HepG2 (cell line): ENCODE data around the gene ATP1A1. TPM values are rescaled to one million over a fixed set of nuclear protein-coding genes. Genes with fewer than 3 reads are reported as not detected.

Source experiments
- ATAC-seq: fragments of 200-7000 bp; cut with Tn5 transposase; 3 replicates; pipeline ENCODE4 v1.9.1; 2020; ENCODE audit warnings: mild to moderate bottlenecking, moderate library complexity
- BruUV-seq: library from RNA; stranded (reverse); fragments of 400-500 nt; replicated peaks from 2 replicates; lab custom pipeline; 2021; lab: Mats Ljungman, UMichigan
- CTCF ChIA-PET: fragments of 300-600 bp; formaldehyde crosslinking; extraction: SDS; loops from one replicate; lab custom pipeline; 2021; ENCODE audit warnings: low total read pairs, inconsistent platforms, low intra/inter-chr PET ratio; lab: Yijun Ruan, JAX
- POLR2A ChIA-PET: fragments of 350-600 bp; sonication (Branson Sonifier 250); formaldehyde crosslinking; loops from one replicate; lab custom pipeline; 2020; ENCODE audit warnings: antibody characterized with exemption, inconsistent platforms; lab: Yijun Ruan, JAX
- DNase-seq: peaks from one replicate; pipeline ENCODE4 v3.0.0-alpha.2; 2015; ENCODE audit warnings: low spot score
- FAIRE-seq: peaks from 3 replicates; lab custom pipeline; 2011; peaks lifted over from hg19 to GRCh38; lab: Jason Lieb, UNC
- H2AFZ ChIP-seq: one replicate; pipeline ENCODE4 v1.6.1; 2011; ENCODE audit warnings: low read length, inconsistent platforms
- H3K27ac ChIP-seq: fragments of 300-600 bp; 3 replicates; pipeline ENCODE4 v1.8.0; 2011; ENCODE audit warnings: mixed run types, mild to moderate bottlenecking, mixed read lengths, low read length, inconsistent platforms; ENCODE audit not compliant: insufficient read depth; ENCODE audit errors: extremely low read length
- H3K27me3 ChIP-seq, 2 experiments: fragments of 200-600 bp in 1 of 2; 2 replicates in 1 of 2; 3 replicates in 1 of 2; pipeline versions ENCODE4 v1.6.0 to v1.8.0; 2011; ENCODE audit warnings: low read length in 2 of 2, mild to moderate bottlenecking in 2 of 2, moderate library complexity in 2 of 2, inconsistent platforms in 1 of 2; ENCODE audit not compliant: insufficient read depth in 2 of 2, control insufficient read depth in 1 of 2
- H3K36me3 ChIP-seq, 2 experiments: fragments of 200-600 bp in 1 of 2; replicated peaks in 1 of 2; 2 replicates in 1 of 2; 3 replicates in 1 of 2; pipeline versions ENCODE4 v1.5.1 to v1.8.0; 2011; ENCODE audit warnings: low read length in 2 of 2, inconsistent platforms in 1 of 2; ENCODE audit not compliant: insufficient read depth in 2 of 2, control insufficient read depth in 1 of 2
- H3K4me1 ChIP-seq: 2 replicates; pipeline ENCODE4 v1.5.1; 2012; ENCODE audit warnings: low read length, inconsistent platforms; ENCODE audit not compliant: insufficient read depth
- H3K4me2 ChIP-seq: 2 replicates; pipeline ENCODE4 v1.6.0; 2011; ENCODE audit warnings: low read depth, low read length, inconsistent platforms
- H3K4me3 ChIP-seq, 3 experiments: fragments of 200-600 bp in 1 of 3; sonication (generic), shearing (Covaris generic) in 1 of 3; replicated peaks in 1 of 3; 2 replicates each; pipeline ENCODE4 v1.5.1; 2011 to 2016; ENCODE audit warnings: low read length in 3 of 3, inconsistent platforms in 2 of 3, low read depth in 2 of 3, mild to moderate bottlenecking in 2 of 3, control low read depth in 1 of 3, mixed read lengths in 1 of 3; ENCODE audit not compliant: insufficient read depth in 1 of 3
- H3K79me2 ChIP-seq: one replicate; pipeline ENCODE4 v1.6.1; 2011; ENCODE audit warnings: low read length, inconsistent platforms; ENCODE audit not compliant: insufficient read depth
- H3K9ac ChIP-seq: 2 replicates; pipeline ENCODE4 v1.6.0; 2011; ENCODE audit warnings: mild to moderate bottlenecking, low read depth, low read length, inconsistent platforms; ENCODE audit not compliant: insufficient read depth
- H3K9me3 ChIP-seq: 2 replicates; pipeline ENCODE4 v1.5.1; 2012; ENCODE audit warnings: mild to moderate bottlenecking, low read length
- H4K20me1 ChIP-seq: 2 replicates; pipeline ENCODE4 v1.6.0; 2011; ENCODE audit warnings: inconsistent platforms, mild to moderate bottlenecking, low read length, moderate library complexity; ENCODE audit not compliant: insufficient read depth
- AGO1 ChIP-seq: fragments of 200-400 bp; formaldehyde crosslinking; IDR thresholded peaks from 2 replicates; pipeline ENCODE4 v1.6.1; 2017; ENCODE audit warnings: mild to moderate bottlenecking, low read depth, low read length, moderate library complexity; ENCODE audit not compliant: poor library complexity, severe bottlenecking
- ARID5B ChIP-seq: IDR thresholded peaks from 2 replicates; pipeline ENCODE4 v1.4.0; 2020; ENCODE audit warnings: mild to moderate bottlenecking, missing genetic modification reagents
- CAMTA2 ChIP-seq: sonication (generic); formaldehyde crosslinking; IDR thresholded peaks from 2 replicates; pipeline ENCODE4 v1.4.0; 2020; ENCODE audit warnings: mild to moderate bottlenecking, missing genetic modification reagents, borderline replicate concordance
- GFI1 ChIP-seq: sonication (generic); formaldehyde crosslinking; IDR thresholded peaks from 2 replicates; pipeline ENCODE4 v1.5.0; 2020; ENCODE audit warnings: missing genetic modification reagents, mild to moderate bottlenecking, borderline replicate concordance
- HNRNPH1 ChIP-seq: fragments of 200-400 bp; formaldehyde crosslinking; optimal IDR thresholded peaks from 2 replicates; pipeline ENCODE3; 2017; ENCODE audit warnings: mild to moderate bottlenecking, low read depth, low read length
- KDM5A ChIP-seq: fragments of 200-600 bp; sonication (generic); IDR thresholded peaks from 2 replicates; pipeline ENCODE4 v1.7.0; 2018; ENCODE audit warnings: antibody characterized with exemption, mild to moderate bottlenecking, low read length, borderline replicate concordance
- MXD4 ChIP-seq: IDR thresholded peaks from 2 replicates; pipeline ENCODE4 v1.6.1; 2016; ENCODE audit warnings: mild to moderate bottlenecking, missing biosample characterization, missing genetic modification reagents
- SIX4 ChIP-seq: sonication (generic); formaldehyde crosslinking; IDR thresholded peaks from 2 replicates; pipeline ENCODE4 v1.4.0; 2020; ENCODE audit warnings: missing genetic modification reagents
- TARDBP ChIP-seq: sonication (generic); formaldehyde crosslinking; IDR thresholded peaks from 2 replicates; pipeline ENCODE4 v1.8.0; 2022; ENCODE audit warnings: mild to moderate bottlenecking, missing genetic modification reagents
- ZBTB37 ChIP-seq: sonication (generic); formaldehyde crosslinking; IDR thresholded peaks from 2 replicates; pipeline ENCODE4 v1.4.0; 2020; ENCODE audit warnings: mild to moderate bottlenecking, missing genetic modification reagents
- ZFP82 ChIP-seq: sonication (generic); formaldehyde crosslinking; IDR thresholded peaks from 2 replicates; pipeline ENCODE4 v1.5.1; 2020; ENCODE audit warnings: mild to moderate bottlenecking, missing genetic modification reagents, borderline replicate concordance
- ZMYM4 ChIP-seq: sonication (generic); formaldehyde crosslinking; IDR thresholded peaks from 2 replicates; pipeline ENCODE4 v1.8.1; 2023; ENCODE audit warnings: mild to moderate bottlenecking, missing genetic modification reagents
- ZNF274 ChIP-seq: sonication (generic); formaldehyde crosslinking; IDR thresholded peaks from 2 replicates; pipeline ENCODE4 v1.5.1; 2020; ENCODE audit warnings: mild to moderate bottlenecking, missing genetic modification reagents
- ZNF335 ChIP-seq: sonication (generic); formaldehyde crosslinking; IDR thresholded peaks from 2 replicates; pipeline ENCODE4 v1.4.0; 2020; ENCODE audit warnings: missing genetic modification reagents
- ZNF468 ChIP-seq: sonication (generic); formaldehyde crosslinking; IDR thresholded peaks from 2 replicates; pipeline ENCODE4 v1.8.0; 2022; ENCODE audit warnings: mild to moderate bottlenecking, moderate library complexity, missing genetic modification reagents
- ZNF530 ChIP-seq: sonication (generic); formaldehyde crosslinking; IDR thresholded peaks from 2 replicates; pipeline ENCODE4 v1.5.0; 2020; ENCODE audit warnings: low read depth, mild to moderate bottlenecking, missing genetic modification reagents
- WGBS: methylation state at CpG from one replicate; pipeline ENCODE4 v1.1.6; 2017; ENCODE audit warnings: low lambda C conversion rate; 5-methylcytosine and 5-hydroxymethylcytosine counted together
- in situ Hi-C: cut with HindIII; loops from 2 replicates; pipeline ENCODE4 v1.10.0; 2017; ENCODE audit warnings: low pct_unique_long_range_greater_than_20kb; ENCODE audit not compliant: extremely low pct_ligation_motif_present
- intact Hi-C: fragments of 100-400 bp; cut with micrococcal nuclease; formaldehyde crosslinking; loops from one replicate; pipeline ENCODE4 v1.10.0; 2022; ENCODE audit not compliant: unreplicated experiment
- polyA plus RNA-seq, 8 experiments: library from polyadenylated mRNA; depleted of rRNA in 3 of 8; stranded (reverse) in 7 of 8; unstranded in 1 of 8; fragments of >200 nt; fragmentation: Illumina TruSeq in 4 of 8; extraction: Trizol in 4 of 8; gene quantifications; 2 replicates each; pipeline versions ENCODE4 v1.2.1 to v1.2.3, GENCODE V29; 2011 to 2016; ENCODE audit warnings: low read depth in 4 of 8, missing spikeins in 1 of 8, mixed read lengths in 1 of 8; ENCODE audit not compliant: insufficient read depth in 1 of 8
- total RNA-seq, 5 experiments: library from RNA; depleted of rRNA; stranded (reverse); fragments of >200 nt; fragmentation: Illumina TruSeq; extraction: Trizol; gene quantifications; 2 replicates each; pipeline ENCODE4 v1.2.3, GENCODE V29; 2016; ENCODE audit warnings: low read depth in 1 of 5

ATP1A1 gene
- total and polyA plus RNA-seq, 2 of the 13 experiments (the other 11 are each of a cell fraction or from before 2014, with no cell fraction given) = 280 to 705 TPM

DNA sequence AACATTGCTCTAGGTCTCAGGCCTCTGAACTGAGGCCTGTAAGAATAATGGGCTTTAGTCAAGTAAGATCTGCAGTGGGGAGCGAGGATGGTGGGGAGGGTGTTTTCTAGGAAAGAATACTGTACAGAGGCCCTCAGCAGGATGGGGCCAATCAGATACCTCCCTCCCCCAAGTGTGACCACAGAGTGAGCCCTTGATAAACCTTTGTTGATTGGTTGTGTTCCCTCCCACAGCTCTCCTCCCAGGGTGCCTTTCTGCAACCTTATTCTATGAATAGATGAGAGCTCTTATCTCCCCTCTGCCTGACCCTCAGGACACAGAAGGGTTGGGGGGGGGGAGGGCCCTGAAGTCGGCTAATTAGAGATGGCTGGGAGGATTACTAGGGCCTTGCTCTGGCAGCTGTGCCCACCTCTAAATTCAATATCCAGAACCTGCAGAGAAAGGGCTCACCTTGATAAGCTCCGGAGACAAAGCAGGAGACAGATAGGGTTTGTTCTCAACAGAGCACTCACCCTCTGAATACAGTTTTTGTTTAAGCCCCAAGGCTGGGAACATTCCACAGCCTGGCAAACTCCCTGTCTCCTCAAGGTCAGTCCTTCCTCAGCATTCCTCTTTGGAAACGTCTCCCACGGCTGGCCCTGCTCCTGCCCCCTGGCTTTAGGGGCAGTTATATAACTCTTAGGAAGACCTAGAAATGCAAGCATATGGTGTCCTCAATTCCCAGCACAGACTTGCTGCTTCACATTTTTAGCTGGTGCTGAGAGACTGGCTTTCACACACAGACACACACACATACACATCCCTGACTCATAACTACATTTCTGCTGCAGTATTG lies 42.9 kb downstream of the ATP1A1 start:
- H3K79me2 ChIP-seq = peaks cover 11% of the 10 kb centered on the region
- H3K4me1 ChIP-seq = peaks cover 91% of the 10 kb centered on the region
- no peak overlapping the region for H3K4me3 ChIP-seq
- POLR2A ChIA-PET = interaction anchor here (0.9 to 6.8 kb wide), 15 partner anchors 13 to 276 kb away, joined by 3 to 129 read pairs (median 7); no protein-coding TSS in a partner anchor
- 25% methylated on average over 5 of the region's 5 CpGs for WGBS
- no TSS peak for BruUV-seq
- H4K20me1 ChIP-seq = no peaks in the 10 kb centered on the region
- H3K27ac ChIP-seq = peak overlapping the region; percentile 57
- H3K9me3 ChIP-seq = no peaks in the 10 kb centered on the region
- in situ Hi-C loops = no loop called here
- CTCF ChIA-PET = interaction anchor here (1.4 kb wide), 1 partner anchor 277 kb away, joined by 5 read pairs; no protein-coding TSS in a partner anchor
- no peaks in the 10 kb centered on the region for H3K36me3 ChIP-seq
- H3K27me3 ChIP-seq = no peaks in the 10 kb centered on the region; a peak in 1 of 5 replicates
- H3K4me2 ChIP-seq = peak overlapping the region; percentile 97
- FAIRE-seq = peak; percentile 77
- peak; percentile 6; the same call in 2 of the 3 replicates for ATAC-seq
- H2AFZ ChIP-seq = no peak overlapping the region
- intact Hi-C loops = loop anchor here (5.0 kb wide), 2 partner anchors 39 to 51 kb away; no protein-coding TSS in a partner anchor
- DNase-seq = peak; percentile 86
- peak overlapping the region; percentile 44 for H3K9ac ChIP-seq
- TF ChIP-seq ZNF530 (CRISPR knock-in tag) = no peak
- no peak for TF ChIP-seq AGO1
- peak; percentile 61; the same call in 1 of the 2 replicates for TF ChIP-seq ARID5B
- TF ChIP-seq MXD4 (CRISPR knock-in tag) = no peak
- TF ChIP-seq ZBTB37 (CRISPR knock-in tag) = no peak
- TF ChIP-seq ZNF468 = no peak
- TF ChIP-seq CAMTA2 (CRISPR knock-in tag) = no peak
- peak; percentile 34; the same call in 1 of the 2 replicates for TF ChIP-seq GFI1 (CRISPR knock-in tag)
- TF ChIP-seq SIX4 (CRISPR knock-in tag) = no peak
- TF ChIP-seq HNRNPH1 = no peak
- TF ChIP-seq ZMYM4 (CRISPR knock-in tag) = 0 out of 2 replicates have a peak, but pooled peaks have one; percentile 17
- TF ChIP-seq KDM5A = no peak
- no peak for TF ChIP-seq ZFP82 (CRISPR knock-in tag)
- no peak for TF ChIP-seq ZNF274 (CRISPR knock-in tag)
- no peak for TF ChIP-seq ZNF335 (CRISPR knock-in tag)
- 0 out of 2 replicates have a peak, but pooled peaks have one; percentile 49 for TF ChIP-seq TARDBP
